ENCODE results near the gene SCGB1D4. TPM values are rescaled to one million over a fixed set of nuclear protein-coding genes. Genes with fewer than 3 reads are reported as not detected.
"Not testable (repeated sequence)": the region's sequence is repeated elsewhere in the genome, so short reads cannot be mapped to it uniquely, and the experiment has no call there.

SCGB1D4 gene
- total RNA-seq, 2 donors from 2014 or later = not detected

DNA sequence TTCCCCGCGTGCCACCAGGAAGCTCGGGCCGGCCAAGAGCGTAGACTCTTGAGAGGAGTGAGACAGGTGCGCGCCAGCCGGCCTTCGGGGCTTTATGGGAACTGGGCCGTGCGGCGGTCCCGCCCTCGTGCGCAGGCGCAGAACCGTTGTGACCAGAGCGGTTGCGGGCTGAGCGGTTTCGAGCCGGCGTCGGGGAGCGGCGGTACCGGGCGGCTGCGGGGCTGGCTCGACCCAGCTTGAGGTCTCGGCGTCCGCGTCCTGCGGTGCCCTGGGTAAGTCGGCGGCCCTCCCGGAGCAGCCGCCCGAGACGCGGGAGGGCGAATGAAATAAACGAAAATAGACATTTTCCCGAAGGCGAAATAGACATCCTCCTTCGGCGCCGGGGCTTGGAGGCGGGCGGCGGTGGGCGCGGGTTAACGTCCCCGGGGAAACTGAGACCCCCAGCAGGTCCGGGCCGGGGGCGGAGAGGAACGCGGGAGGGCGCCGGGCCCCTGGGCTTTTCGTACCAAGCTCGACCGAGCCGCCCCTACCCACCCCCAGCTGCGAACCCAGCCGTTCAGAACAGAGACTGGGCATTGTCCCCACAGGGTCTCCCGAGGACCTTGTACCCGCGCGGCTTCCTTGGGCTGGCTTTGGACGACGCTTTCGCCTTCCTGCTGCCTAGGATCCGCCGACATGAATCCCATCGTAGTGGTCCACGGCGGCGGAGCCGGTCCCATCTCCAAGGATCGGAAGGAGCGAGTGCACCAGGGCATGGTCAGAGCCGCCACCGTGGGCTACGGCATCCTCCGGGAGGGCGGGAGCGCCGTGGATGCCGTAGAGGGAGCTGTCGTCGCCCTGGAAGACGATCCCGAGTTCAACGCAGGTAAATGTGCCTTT is 38.7 kb upstream of the SCGB1D4 start, which contains the start of gene ASRGL1:
Gene ASRGL1 (plus strand): TSS at position 146 of the 879 bp plus-strand sequence. CDS start 530 bp downstream, at position 676.
- TF ChIP-seq CTCF (conservative IDR thresholded peaks at IDR 0.05) = no peak
- peaks cover 7% of the 10 kb centered on the region for H3K4me1 ChIP-seq (ENCODE audit: control insufficient read depth, insufficient read depth, low read length)
- H3K9ac ChIP-seq (ENCODE audit: extremely low read depth, low read length, poor library complexity, severe bottlenecking) = peak within 1 kb of the TSS; percentile 59
- Mint-ChIP-seq H3K27me3 (ENCODE audit: insufficient read depth) (peaks cover 48% of the 10 kb centered on the region), H3K4me1 (peaks cover 21% of the 10 kb centered on the region), H3K4me3 (peak within 1 kb of the TSS; percentile 81), H3K9me3 (peaks cover 1% of the 10 kb centered on the region), H3K27ac (peak within 1 kb of the TSS; percentile 80), H3K36me3 (ENCODE audit: low read depth) (peaks cover 6% of the 10 kb centered on the region)
- H3K27ac ChIP-seq (ENCODE audit: low read depth, low read length) = no peak within 1 kb of the TSS
- peaks cover 19% of the 10 kb centered on the region for H3K27me3 ChIP-seq (ENCODE audit: control insufficient read depth, insufficient read depth, low read length, poor library complexity, severe bottlenecking)
- peak within 1 kb of the TSS; percentile 93 for H3K4me3 ChIP-seq (ENCODE audit: low read length)
- H3K9me3 ChIP-seq (ENCODE audit: control insufficient read depth, low read length) = no peaks in the 10 kb centered on the region
- DNase-seq = peak; percentile 96
- 0 to 1% methylated on average over 31 to 98 of the region's 98 CpGs for WGBS, 2 experiments (ENCODE audit: insufficient coverage in 1 of 2, insufficient read length in 1 of 2)
- peaks cover 19% of the 10 kb centered on the region for H3K36me3 ChIP-seq (ENCODE audit: control insufficient read depth, insufficient read depth, low read length)

GRCh38 chr11:62336949-62337302 is 38.1 kb upstream of the SCGB1D4 start:
- Histone ChIP-seq H3K36me3 (ENCODE audit: control insufficient read depth, insufficient read depth, low read length) (peaks cover 16% of the 10 kb centered on the region), H3K4me3 (ENCODE audit: low read length) (peak overlapping the region; percentile 93), H3K27me3 (ENCODE audit: control insufficient read depth, insufficient read depth, low read length, poor library complexity, severe bottlenecking) (peaks cover 24% of the 10 kb centered on the region)
- H3K27ac ChIP-seq (ENCODE audit: low read depth, low read length); H3K9me3 ChIP-seq (ENCODE audit: control insufficient read depth, low read length); DNase-seq; H3K4me1 ChIP-seq (ENCODE audit: control insufficient read depth, insufficient read depth, low read length); H3K9me3 Mint-ChIP-seq; H3K36me3 Mint-ChIP-seq (ENCODE audit: low read depth); H3K9ac ChIP-seq (ENCODE audit: extremely low read depth, low read length, poor library complexity, severe bottlenecking): not testable (repeated sequence)
- peak overlapping the region; percentile 81 for H3K4me3 Mint-ChIP-seq
- 82 to 93% methylated on average over 16 to 19 of the region's 19 CpGs for WGBS, 2 experiments (ENCODE audit: insufficient coverage in 1 of 2, insufficient read length in 1 of 2)
- peaks cover 21% of the 10 kb centered on the region for H3K4me1 Mint-ChIP-seq
- H3K27ac Mint-ChIP-seq = peak overlapping the region; percentile 50
- H3K27me3 Mint-ChIP-seq (ENCODE audit: insufficient read depth) = peaks cover 54% of the 10 kb centered on the region

GRCh38 chr11:62333768-62334167 is 34.9 kb upstream of the SCGB1D4 start:
- H3K27ac ChIP-seq (ENCODE audit: low read depth, low read length) = no peak overlapping the region
- H3K4me1 ChIP-seq (ENCODE audit: control insufficient read depth, insufficient read depth, low read length) = no peaks in the 10 kb centered on the region
- peaks cover 1% of the 10 kb centered on the region for H3K9me3 Mint-ChIP-seq
- no peak overlapping the region for H3K9ac ChIP-seq (ENCODE audit: extremely low read depth, low read length, poor library complexity, severe bottlenecking)
- no peak overlapping the region for H3K4me3 Mint-ChIP-seq
- peaks cover 9% of the 10 kb centered on the region for H3K4me1 Mint-ChIP-seq
- no peak overlapping the region for H3K27ac Mint-ChIP-seq
- peaks cover 25% of the 10 kb centered on the region for H3K27me3 ChIP-seq (ENCODE audit: control insufficient read depth, insufficient read depth, low read length, poor library complexity, severe bottlenecking)
- WGBS, 2 experiments (ENCODE audit: insufficient coverage in 1 of 2, insufficient read length in 1 of 2) = 91 to 94% methylated on average over 5 of the region's 5 CpGs
- H3K4me3 ChIP-seq (ENCODE audit: low read length) = no peak overlapping the region
- no peak for DNase-seq
- TF ChIP-seq CTCF (conservative IDR thresholded peaks at IDR 0.05) = no peak
- H3K36me3 ChIP-seq (ENCODE audit: control insufficient read depth, insufficient read depth, low read length) = no peaks in the 10 kb centered on the region
- H3K36me3 Mint-ChIP-seq (ENCODE audit: low read depth) = no peaks in the 10 kb centered on the region
- H3K9me3 ChIP-seq (ENCODE audit: control insufficient read depth, low read length) = no peaks in the 10 kb centered on the region
- H3K27me3 Mint-ChIP-seq (ENCODE audit: insufficient read depth) = peaks cover 70% of the 10 kb centered on the region

- not testable (repeated sequence) for H3K27ac ChIP-seq (ENCODE audit: low read depth, low read length); H3K36me3 Mint-ChIP-seq (ENCODE audit: low read depth); H3K4me3 ChIP-seq (ENCODE audit: low read length); H3K9me3 ChIP-seq (ENCODE audit: control insufficient read depth, low read length); H3K4me1 ChIP-seq (ENCODE audit: control insufficient read depth, insufficient read depth, low read length); DNase-seq; H3K9ac ChIP-seq (ENCODE audit: extremely low read depth, low read length, poor library complexity, severe bottlenecking); H3K27ac Mint-ChIP-seq; H3K4me3 Mint-ChIP-seq; H3K36me3 ChIP-seq (ENCODE audit: control insufficient read depth, insufficient read depth, low read length); H3K9me3 Mint-ChIP-seq
- Mint-ChIP-seq H3K27me3 (ENCODE audit: insufficient read depth) (peaks cover 55% of the 10 kb centered on the region), H3K4me1 (peaks cover 12% of the 10 kb centered on the region)
- H3K27me3 ChIP-seq (ENCODE audit: control insufficient read depth, insufficient read depth, low read length, poor library complexity, severe bottlenecking) = peaks cover 25% of the 10 kb centered on the region
- 96 to 100% methylated on average over 2 to 3 of the region's 3 CpGs for WGBS, 2 experiments (ENCODE audit: insufficient coverage in 1 of 2, insufficient read length in 1 of 2)
These were observed 32.4 kb upstream of the SCGB1D4 start for GRCh38 chr11:62331264-62331663.

GRCh38 chr11:62327541-62327940 is 28.7 kb upstream of the SCGB1D4 start:
- H3K36me3 Mint-ChIP-seq (ENCODE audit: low read depth); DNase-seq; H3K27ac Mint-ChIP-seq; H3K27me3 ChIP-seq (ENCODE audit: control insufficient read depth, insufficient read depth, low read length, poor library complexity, severe bottlenecking); H3K27ac ChIP-seq (ENCODE audit: low read depth, low read length); H3K4me1 ChIP-seq (ENCODE audit: control insufficient read depth, insufficient read depth, low read length); H3K9me3 Mint-ChIP-seq; H3K4me3 Mint-ChIP-seq; H3K4me3 ChIP-seq (ENCODE audit: low read length); H3K9ac ChIP-seq (ENCODE audit: extremely low read depth, low read length, poor library complexity, severe bottlenecking); H3K36me3 ChIP-seq (ENCODE audit: control insufficient read depth, insufficient read depth, low read length); H3K9me3 ChIP-seq (ENCODE audit: control insufficient read depth, low read length): not testable (repeated sequence)
- H3K27me3 Mint-ChIP-seq (ENCODE audit: insufficient read depth) = peaks cover 34% of the 10 kb centered on the region
- peaks cover 14% of the 10 kb centered on the region for H3K4me1 Mint-ChIP-seq
- WGBS, 2 experiments (ENCODE audit: insufficient coverage in 1 of 2, insufficient read length in 1 of 2) = 95% methylated on average over 10 to 14 of the region's 14 CpGs

Measured in endodermal cell (in vitro differentiated cells).